ENCODE measurements around the gene KIAA1755.
"Not testable (repeated sequence)": the region's sequence is repeated elsewhere in the genome, so short reads cannot be mapped to it uniquely, and the experiment has no call there.

The KIAA1755 gene

GRCh38 chr20:38267901-38268514, 7.5 kb upstream of the KIAA1755 start:
- DNase-seq (ENCODE audit: low read depth in 3 of 3, low spot score in 1 of 3) = no peak

- DNase-seq (ENCODE audit: low read depth in 3 of 3, low spot score in 1 of 3) = no peak
Observed at GRCh38 chr20:38267296-38267695, 6.8 kb upstream of the KIAA1755 start.

GRCh38 chr20:38266426-38266825, 5.9 kb upstream of the KIAA1755 start:
- no peak for DNase-seq (ENCODE audit: low read depth in 3 of 3, low spot score in 1 of 3)

- DNase-seq (ENCODE audit: low read depth in 3 of 3, low spot score in 1 of 3) = no peak
Observed at GRCh38 chr20:38262931-38263330, 2.4 kb upstream of the KIAA1755 start.

- DNase-seq (ENCODE audit: low read depth in 3 of 3, low spot score in 1 of 3) = no peak
Observed at GRCh38 chr20:38261054-38261390, 487 bp upstream of the KIAA1755 start.

- no peak for DNase-seq (ENCODE audit: low read depth in 3 of 3, low spot score in 1 of 3)
Observed at GRCh38 chr20:38260025-38260377, 534 bp downstream of the KIAA1755 start.

- DNase-seq (ENCODE audit: low read depth in 3 of 3, low spot score in 1 of 3) = no peak
Observed at GRCh38 chr20:38258545-38259215, 1.9 kb downstream of the KIAA1755 start.

- DNase-seq (ENCODE audit: low read depth in 3 of 3, low spot score in 1 of 3) = no peak
Observed at GRCh38 chr20:38256966-38257365, 3.6 kb downstream of the KIAA1755 start.

GRCh38 chr20:38256021-38256420, 4.5 kb downstream of the KIAA1755 start:
- DNase-seq (ENCODE audit: low read depth in 3 of 3, low spot score in 1 of 3) = no peak

GRCh38 chr20:38255393-38255792, 5.1 kb downstream of the KIAA1755 start:
- DNase-seq (ENCODE audit: low read depth in 3 of 3, low spot score in 1 of 3) = no peak

GRCh38 chr20:38254621-38255020, 5.9 kb downstream of the KIAA1755 start:
- not testable (repeated sequence) for DNase-seq (ENCODE audit: low read depth in 3 of 3, low spot score in 1 of 3)

GRCh38 chr20:38253571-38253970, 7.0 kb downstream of the KIAA1755 start:
- DNase-seq (ENCODE audit: low read depth in 3 of 3, low spot score in 1 of 3) = no peak

- no peak for DNase-seq (ENCODE audit: low read depth in 3 of 3, low spot score in 1 of 3)
Observed at GRCh38 chr20:38252292-38253288, 7.9 kb downstream of the KIAA1755 start.

- DNase-seq (ENCODE audit: low read depth in 3 of 3, low spot score in 1 of 3) = not testable (repeated sequence)
Observed at GRCh38 chr20:38251441-38251840, 9.1 kb downstream of the KIAA1755 start.

GRCh38 chr20:38250609-38251008, 9.9 kb downstream of the KIAA1755 start:
- DNase-seq (ENCODE audit: low read depth in 3 of 3, low spot score in 1 of 3) = no peak

- no peak for DNase-seq (ENCODE audit: low read depth in 3 of 3, low spot score in 1 of 3)
Observed at GRCh38 chr20:38249536-38250310, 10.8 kb downstream of the KIAA1755 start.

- DNase-seq (ENCODE audit: low read depth in 3 of 3, low spot score in 1 of 3) = no peak
Observed at GRCh38 chr20:38248133-38248532, 12.4 kb downstream of the KIAA1755 start.

GRCh38 chr20:38247725-38248124, 12.8 kb downstream of the KIAA1755 start:
- not testable (repeated sequence) for DNase-seq (ENCODE audit: low read depth in 3 of 3, low spot score in 1 of 3)

- DNase-seq (ENCODE audit: low read depth in 3 of 3, low spot score in 1 of 3) = no peak
Observed at GRCh38 chr20:38247166-38247509, 13.4 kb downstream of the KIAA1755 start.

GRCh38 chr20:38246357-38247165, 14.0 kb downstream of the KIAA1755 start:
- DNase-seq (ENCODE audit: low read depth in 3 of 3, low spot score in 1 of 3) = no peak
